Measurements from ENCODE around the gene KCNK4. TPM values are rescaled to one million over a fixed set of nuclear protein-coding genes. Genes with fewer than 3 reads are reported as not detected.

The KCNK4 gene
- total RNA-seq, 1 donor from 2014 or later = 0.47 TPM

GRCh38 chr11:64258356-64258755 lies 32.7 kb upstream of the KCNK4 start:
- peaks cover 16% of the 10 kb centered on the region for H3K27me3 Mint-ChIP-seq (ENCODE audit: unreplicated experiment)
- no peak for DNase-seq
- no peak for TF ChIP-seq CTCF (IDR thresholded peaks at IDR 0.05; ENCODE audit: partially characterized antibody, unreplicated experiment)
- peaks cover 6% of the 10 kb centered on the region for H3K9me3 Mint-ChIP-seq (ENCODE audit: unreplicated experiment)
- no peaks in the 10 kb centered on the region for H3K36me3 Mint-ChIP-seq (ENCODE audit: unreplicated experiment)
- no peak overlapping the region for H3K27ac Mint-ChIP-seq (ENCODE audit: unreplicated experiment)
- no peak overlapping the region for H3K4me3 Mint-ChIP-seq (ENCODE audit: unreplicated experiment)
- peaks cover 4% of the 10 kb centered on the region for H3K4me1 Mint-ChIP-seq (ENCODE audit: low read depth, unreplicated experiment)

GRCh38 chr11:64258946-64259532 lies 32.1 kb upstream of the KCNK4 start:
- TF ChIP-seq CTCF (IDR thresholded peaks at IDR 0.05; ENCODE audit: partially characterized antibody, unreplicated experiment) = no peak
- no peaks in the 10 kb centered on the region for H3K4me1 Mint-ChIP-seq (ENCODE audit: low read depth, unreplicated experiment)
- H3K27ac Mint-ChIP-seq (ENCODE audit: unreplicated experiment) = no peak overlapping the region
- no peak overlapping the region for H3K4me3 Mint-ChIP-seq (ENCODE audit: unreplicated experiment)
- DNase-seq = no peak
- peaks cover 6% of the 10 kb centered on the region for H3K9me3 Mint-ChIP-seq (ENCODE audit: unreplicated experiment)
- H3K27me3 Mint-ChIP-seq (ENCODE audit: unreplicated experiment) = peaks cover 16% of the 10 kb centered on the region
- H3K36me3 Mint-ChIP-seq (ENCODE audit: unreplicated experiment) = no peaks in the 10 kb centered on the region

GRCh38 chr11:64259533-64260067 lies 31.5 kb upstream of the KCNK4 start:
- Mint-ChIP-seq H3K4me3 (ENCODE audit: unreplicated experiment) (no peak overlapping the region), H3K9me3 (ENCODE audit: unreplicated experiment) (peaks cover 6% of the 10 kb centered on the region), H3K27me3 (ENCODE audit: unreplicated experiment) (peaks cover 16% of the 10 kb centered on the region), H3K36me3 (ENCODE audit: unreplicated experiment) (no peaks in the 10 kb centered on the region), H3K27ac (ENCODE audit: unreplicated experiment) (no peak overlapping the region), H3K4me1 (ENCODE audit: low read depth, unreplicated experiment) (no peaks in the 10 kb centered on the region)
- no peak for TF ChIP-seq CTCF (IDR thresholded peaks at IDR 0.05; ENCODE audit: partially characterized antibody, unreplicated experiment)
- no peak for DNase-seq

- Mint-ChIP-seq H3K36me3 (ENCODE audit: unreplicated experiment) (no peaks in the 10 kb centered on the region), H3K27me3 (ENCODE audit: unreplicated experiment) (peaks cover 15% of the 10 kb centered on the region), H3K4me3 (ENCODE audit: unreplicated experiment) (no peak overlapping the region), H3K9me3 (ENCODE audit: unreplicated experiment) (peaks cover 6% of the 10 kb centered on the region), H3K4me1 (ENCODE audit: low read depth, unreplicated experiment) (no peaks in the 10 kb centered on the region), H3K27ac (ENCODE audit: unreplicated experiment) (no peak overlapping the region)
- no peak for DNase-seq
- TF ChIP-seq CTCF (IDR thresholded peaks at IDR 0.05; ENCODE audit: partially characterized antibody, unreplicated experiment) = no peak
Measured at GRCh38 chr11:64260147-64260708, 30.9 kb upstream of the KCNK4 start.

- Mint-ChIP-seq H3K27ac (ENCODE audit: unreplicated experiment) (no peak overlapping the region), H3K27me3 (ENCODE audit: unreplicated experiment) (peaks cover 13% of the 10 kb centered on the region), H3K9me3 (ENCODE audit: unreplicated experiment) (peaks cover 6% of the 10 kb centered on the region), H3K4me1 (ENCODE audit: low read depth, unreplicated experiment) (no peaks in the 10 kb centered on the region), H3K36me3 (ENCODE audit: unreplicated experiment) (no peaks in the 10 kb centered on the region), H3K4me3 (ENCODE audit: unreplicated experiment) (no peak overlapping the region)
- TF ChIP-seq CTCF (IDR thresholded peaks at IDR 0.05; ENCODE audit: partially characterized antibody, unreplicated experiment) = no peak
- DNase-seq = no peak
Measured at GRCh38 chr11:64261556-64262080, 29.5 kb upstream of the KCNK4 start.
